Measurements from ENCODE around the gene CDC5L. TPM values are rescaled to one million over a fixed set of nuclear protein-coding genes. Genes with fewer than 3 reads are reported as not detected.

CDC5L gene
- total RNA-seq, 4 donors from 2014 or later, result 10.0 to 19.3 (median 14.7) TPM

DNA sequence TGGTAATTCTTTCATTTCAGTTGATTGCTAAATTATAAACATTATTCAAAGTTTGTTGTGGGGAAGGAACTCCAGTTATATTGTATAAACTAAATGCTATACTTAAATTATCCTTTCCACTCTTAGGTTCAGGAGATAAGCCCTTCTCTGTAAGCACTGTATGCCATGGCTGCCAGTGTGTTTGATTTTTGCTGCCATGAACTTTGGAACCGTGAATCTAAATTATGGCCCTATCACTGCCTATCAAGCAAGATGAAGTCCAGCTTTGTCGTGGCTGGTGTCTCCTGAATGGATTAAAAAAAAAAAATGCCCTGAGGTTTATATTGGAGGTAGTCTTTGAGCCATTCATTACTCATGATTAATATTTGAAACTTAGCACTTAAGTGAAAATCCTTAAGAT, 44.7 kb downstream of the CDC5L start:
- intact Hi-C loops (cut with DNase I), result no loop called here
- no peak overlapping the region for H3K27ac ChIP-seq
- WGBS, 2 donors, result 52% methylated on average over 2 of the region's 2 CpGs

GRCh38 chr6:44432726-44433125, 45.2 kb downstream of the CDC5L start:
- intact Hi-C loops (cut with DNase I), result no loop called here
- H3K27ac ChIP-seq, result no peak overlapping the region

More for the DNA sequence above, 44.7 kb downstream of the CDC5L start:
- DNase-seq, result no peak
- H3K4me1 ChIP-seq, result peaks cover 0 to 4% (median 0%) of the 10 kb centered on the region in 3 donors
- H3K36me3 ChIP-seq, result peaks cover 0 to 70% (median 0%) of the 10 kb centered on the region in 3 donors
- no peaks in the 10 kb centered on the region for H3K27me3 ChIP-seq
- TF ChIP-seq CTCF (IDR thresholded peaks at IDR 0.05) (no peak), POLR2A (IDR thresholded peaks at IDR 0.05) (no peak)
- no peaks in the 10 kb centered on the region for H3K9me3 ChIP-seq
- no peak overlapping the region for H3K4me3 ChIP-seq

GRCh38 chr6:44435500-44435899, 48.0 kb downstream of the CDC5L start:
- Histone ChIP-seq H3K4me3 (no peak overlapping the region), H3K27ac (no peak overlapping the region), H3K4me1 (peaks cover 0 to 4% (median 0%) of the 10 kb centered on the region in 3 donors), H3K27me3 (no peaks in the 10 kb centered on the region), H3K9me3 (no peaks in the 10 kb centered on the region), H3K36me3 (peaks cover 0 to 52% (median 0%) of the 10 kb centered on the region in 3 donors)
- intact Hi-C loops (cut with DNase I), result no loop called here
- no peak for TF ChIP-seq CTCF (IDR thresholded peaks at IDR 0.05)
- TF ChIP-seq POLR2A (IDR thresholded peaks at IDR 0.05), result no peak
- no peak for DNase-seq
- 70 to 94% methylated on average over 1 to 3 of the region's 3 CpGs for WGBS, 2 donors

More at GRCh38 chr6:44432726-44433125, 45.2 kb downstream of the CDC5L start:
- 86 to 96% methylated on average over 1 of the region's 1 CpG for WGBS, 2 donors
- Histone ChIP-seq H3K4me3 (no peak overlapping the region), H3K36me3 (peaks cover 0 to 65% (median 0%) of the 10 kb centered on the region in 3 donors), H3K9me3 (no peaks in the 10 kb centered on the region), H3K27me3 (no peaks in the 10 kb centered on the region), H3K4me1 (peaks cover 0 to 4% (median 0%) of the 10 kb centered on the region in 3 donors)
- no peak for DNase-seq
- TF ChIP-seq CTCF (IDR thresholded peaks at IDR 0.05) (no peak), POLR2A (IDR thresholded peaks at IDR 0.05) (no peak)

DNA sequence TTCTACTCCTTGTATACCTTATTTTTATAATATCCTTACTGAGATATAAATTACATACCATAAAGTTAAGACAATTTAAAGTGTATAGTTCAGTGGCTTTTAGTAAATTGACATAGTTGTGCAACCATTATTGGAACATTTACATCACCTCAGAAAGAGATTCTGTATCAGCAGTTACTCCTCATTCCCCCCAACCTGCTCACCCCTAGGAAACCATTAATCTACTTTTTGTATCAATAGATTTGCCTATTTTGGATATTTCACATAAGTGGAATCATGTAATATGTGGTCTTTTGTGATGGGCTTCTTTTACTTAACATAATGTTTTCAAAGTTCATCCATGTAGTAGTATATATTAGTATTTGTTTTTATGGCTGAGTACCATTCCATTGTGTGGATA, 51.3 kb downstream of the CDC5L start:
- Histone ChIP-seq H3K9me3 (peaks cover 0 to 14% (median 9%) of the 10 kb centered on the region in 3 donors), H3K4me3 (no peak overlapping the region), H3K27me3 (no peaks in the 10 kb centered on the region), H3K36me3 (peaks cover 0 to 59% (median 0%) of the 10 kb centered on the region in 3 donors), H3K27ac (no peak overlapping the region), H3K4me1 (no peaks in the 10 kb centered on the region)
- intact Hi-C loops (cut with DNase I), result no loop called here
- TF ChIP-seq CTCF (IDR thresholded peaks at IDR 0.05), result no peak
- no peak for TF ChIP-seq POLR2A (IDR thresholded peaks at IDR 0.05)
- DNase-seq, result no peak

GRCh38 chr6:44439270-44440045, 52.0 kb downstream of the CDC5L start:
- H3K4me1 ChIP-seq, result no peaks in the 10 kb centered on the region
- H3K27ac ChIP-seq, result no peak overlapping the region
- no peaks in the 10 kb centered on the region for H3K27me3 ChIP-seq
- intact Hi-C loops (cut with DNase I), result no loop called here
- no peak for TF ChIP-seq POLR2A (IDR thresholded peaks at IDR 0.05)
- TF ChIP-seq CTCF (IDR thresholded peaks at IDR 0.05), result no peak
- peaks cover 0 to 14% (median 9%) of the 10 kb centered on the region in 3 donors for H3K9me3 ChIP-seq
- 63 to 83% methylated on average over 6 of the region's 6 CpGs for WGBS, 2 donors
- H3K4me3 ChIP-seq, result no peak overlapping the region
- peaks cover 0 to 62% (median 0%) of the 10 kb centered on the region in 3 donors for H3K36me3 ChIP-seq
- no peak for DNase-seq

Measured in esophagus squamous epithelium (tissue), 5 donors.